ENCODE data around the gene FAXDC2.
A peak's percentile ranks its signal among the peaks of the same experiment; 100 is the strongest.

Gene FAXDC2

GRCh38 chr5:154771383-154771901, 79.0 kb downstream of the FAXDC2 start:
- DNase-seq, result no peak
- peaks cover 81% of the 10 kb centered on the region for H3K4me1 Mint-ChIP-seq
- peak overlapping the region; percentile 28 for H3K4me3 Mint-ChIP-seq
- TF ChIP-seq CTCF (IDR thresholded peaks at IDR 0.05), result no peak
- H3K9me3 Mint-ChIP-seq, result no peaks in the 10 kb centered on the region
- H3K27me3 Mint-ChIP-seq (ENCODE audit: low read depth, poor library complexity), result no peaks in the 10 kb centered on the region
- no peaks in the 10 kb centered on the region for H3K36me3 Mint-ChIP-seq (ENCODE audit: low read depth)
- H3K27ac Mint-ChIP-seq, result peak overlapping the region; percentile 76

- Mint-ChIP-seq H3K27me3 (ENCODE audit: low read depth, poor library complexity) (no peaks in the 10 kb centered on the region), H3K9me3 (no peaks in the 10 kb centered on the region), H3K4me3 (no peak overlapping the region), H3K36me3 (ENCODE audit: low read depth) (no peaks in the 10 kb centered on the region), H3K4me1 (peaks cover 85% of the 10 kb centered on the region), H3K27ac (peak overlapping the region; percentile 89)
- TF ChIP-seq CTCF (IDR thresholded peaks at IDR 0.05), result no peak
- no peak for DNase-seq
Measured at GRCh38 chr5:154770111-154770510, 80.3 kb downstream of the FAXDC2 start.
